ENCODE measurements around the gene ZFR. TPM values are rescaled to one million over a fixed set of nuclear protein-coding genes. Genes with fewer than 3 reads are reported as not detected.

ZFR gene
- total and polyA plus RNA-seq, 7 donors = 31.7 to 76.5 (median 67.2) TPM

- WGBS, 3 donors = 62 to 69% (median 65%) methylated on average over 11 of the region's 11 CpGs
- Histone ChIP-seq H3K36me3 (ENCODE audit: insufficient read depth in 1 of 2, low read depth in 1 of 2) (no peaks in the 10 kb centered on the region), H3K9me3 (no peaks in the 10 kb centered on the region), H3K4me1 (no peaks in the 10 kb centered on the region), H3K4me3 (no peak overlapping the region), H3K27me3 (ENCODE audit: insufficient read depth in 3 of 3, low read length in 2 of 3) (no peaks in the 10 kb centered on the region), H3K27ac (no peak overlapping the region)
- DNase-seq = no peak
- TF ChIP-seq CTCF (IDR thresholded peaks at IDR 0.05) = no peak
- ATAC-seq = no peak
- intact Hi-C loops (cut with DNase I) = no loop called here
These were observed 113.2 kb downstream of the ZFR start for GRCh38 chr5:32331217-32331934.

GRCh38 chr5:32330126-32330971 is 114.2 kb downstream of the ZFR start:
- ATAC-seq (no peak), DNase-seq (no peak)
- intact Hi-C loops (cut with DNase I) = no loop called here
- Histone ChIP-seq H3K4me1 (peaks cover 5% of the 10 kb centered on the region), H3K4me3 (no peak overlapping the region), H3K27me3 (ENCODE audit: insufficient read depth in 3 of 3, low read length in 2 of 3) (no peaks in the 10 kb centered on the region), H3K9me3 (no peaks in the 10 kb centered on the region), H3K36me3 (ENCODE audit: insufficient read depth in 1 of 2, low read depth in 1 of 2) (no peaks in the 10 kb centered on the region), H3K27ac (no peak overlapping the region)
- 66 to 72% (median 69%) methylated on average over 11 of the region's 11 CpGs for WGBS, 3 donors
- no peak for TF ChIP-seq CTCF (IDR thresholded peaks at IDR 0.05)

- Histone ChIP-seq H3K27me3 (ENCODE audit: insufficient read depth in 3 of 3, low read length in 2 of 3) (no peaks in the 10 kb centered on the region), H3K36me3 (ENCODE audit: insufficient read depth in 1 of 2, low read depth in 1 of 2) (no peaks in the 10 kb centered on the region), H3K4me3 (no peak overlapping the region), H3K9me3 (no peaks in the 10 kb centered on the region), H3K4me1 (peaks cover 9% of the 10 kb centered on the region), H3K27ac (no peak overlapping the region)
- TF ChIP-seq CTCF (IDR thresholded peaks at IDR 0.05) = peak; percentile 68
- intact Hi-C loops (cut with DNase I) = loop anchor here (1.0 to 2.0 kb wide), 2 partner anchors 97 to 99 kb away; no protein-coding TSS in a partner anchor
- 30 to 33% (median 32%) methylated on average over 10 of the region's 10 CpGs for WGBS, 3 donors
- peak; percentile 70 to 93 (median 84) for ATAC-seq
- DNase-seq = peak; percentile 46 to 66
These were observed 115.1 kb downstream of the ZFR start for GRCh38 chr5:32329395-32329834.

- Histone ChIP-seq H3K27me3 (ENCODE audit: insufficient read depth in 3 of 3, low read length in 2 of 3) (no peaks in the 10 kb centered on the region), H3K4me1 (peaks cover 9% of the 10 kb centered on the region), H3K9me3 (no peaks in the 10 kb centered on the region), H3K27ac (no peak overlapping the region), H3K36me3 (ENCODE audit: insufficient read depth in 1 of 2, low read depth in 1 of 2) (no peaks in the 10 kb centered on the region), H3K4me3 (no peak overlapping the region)
- TF ChIP-seq CTCF (IDR thresholded peaks at IDR 0.05) = no peak
- intact Hi-C loops (cut with DNase I) = no loop called here
- ATAC-seq (peak in 1 of 4 donors; percentile 38), DNase-seq (no peak)
- 95 to 98% (median 98%) methylated on average over 3 of the region's 3 CpGs for WGBS, 3 donors
These were observed 118.2 kb downstream of the ZFR start for GRCh38 chr5:32326216-32326772.

Measured in psoas muscle (tissue), 8 donors.